Measurements from ENCODE around the gene APBB1.
"Not testable (repeated sequence)": the region's sequence is repeated elsewhere in the genome, so short reads cannot be mapped to it uniquely, and the experiment has no call there.

Gene APBB1

DNA sequence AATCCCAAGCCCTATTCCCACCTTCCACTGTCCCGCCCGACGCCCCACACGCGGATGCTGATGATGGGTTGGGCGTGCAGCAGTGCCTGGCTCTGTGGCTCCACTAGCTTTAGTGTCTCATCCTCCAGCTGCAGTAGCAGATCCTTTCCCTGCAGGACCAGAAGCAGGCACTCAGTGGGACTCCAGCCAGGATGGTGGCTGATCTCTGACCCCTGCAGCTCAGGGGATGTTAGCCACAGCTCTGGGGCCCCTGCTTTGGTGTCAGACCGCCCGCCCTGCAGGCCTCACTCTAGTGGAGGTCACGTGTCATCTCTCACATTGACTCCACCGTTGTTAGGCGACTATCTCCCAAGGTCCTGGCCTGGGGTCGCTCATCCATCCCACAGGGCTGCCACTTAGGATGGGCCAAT, 16.8 kb downstream of the APBB1 start:
- Histone ChIP-seq H3K4me1 (ENCODE audit: insufficient read depth, low read length) (peaks cover 5% of the 10 kb centered on the region; the same call in 1 of the 2 replicates), H3K9ac (ENCODE audit: low read depth, low read length) (no peak overlapping the region), H3K27ac (ENCODE audit: low read depth, low read length) (no peak overlapping the region), H3K27me3 (ENCODE audit: insufficient read depth, low read length) (no peaks in the 10 kb centered on the region), H3K36me3 (ENCODE audit: insufficient read depth, low read length) (no peaks in the 10 kb centered on the region), H3K4me3 (ENCODE audit: low read length) (no peak overlapping the region), H3K9me3 (ENCODE audit: insufficient read depth, low read depth, low read length) (no peaks in the 10 kb centered on the region)
- WGBS: 89% methylated on average over 12 of the region's 12 CpGs

DNA sequence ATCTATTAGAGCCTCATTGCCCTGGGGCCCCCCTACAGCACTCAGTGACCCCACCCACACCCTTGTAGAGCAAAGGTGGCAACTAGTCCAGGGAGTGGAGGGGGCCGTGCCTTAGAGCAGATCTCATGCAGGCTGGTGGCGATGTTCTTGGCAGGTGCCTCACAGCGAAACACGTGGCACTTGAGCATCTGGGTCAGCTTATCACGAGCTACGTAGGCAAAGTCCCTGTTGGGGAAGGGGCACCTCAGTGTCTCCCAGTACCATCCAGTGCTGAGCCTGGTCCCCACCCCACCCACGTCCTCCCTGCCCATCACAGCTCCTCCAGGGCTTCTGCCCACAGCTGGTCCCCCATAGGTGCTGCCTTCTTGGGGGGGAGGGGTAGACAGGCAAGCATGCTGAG, 17.4 kb downstream of the APBB1 start:
- H3K4me1 ChIP-seq (ENCODE audit: insufficient read depth, low read length): peaks cover 5% of the 10 kb centered on the region; the same call in 1 of the 2 replicates
- WGBS: 90% methylated on average over 7 of the region's 7 CpGs
- H3K9ac ChIP-seq (ENCODE audit: low read depth, low read length): no peak overlapping the region
- H3K27me3 ChIP-seq (ENCODE audit: insufficient read depth, low read length): no peaks in the 10 kb centered on the region
- H3K27ac ChIP-seq (ENCODE audit: low read depth, low read length): no peak overlapping the region
- H3K9me3 ChIP-seq (ENCODE audit: insufficient read depth, low read depth, low read length): no peaks in the 10 kb centered on the region
- no peaks in the 10 kb centered on the region for H3K36me3 ChIP-seq (ENCODE audit: insufficient read depth, low read length)
- H3K4me3 ChIP-seq (ENCODE audit: low read length): no peak overlapping the region

- H3K9me3 ChIP-seq (ENCODE audit: insufficient read depth, low read depth, low read length): no peaks in the 10 kb centered on the region
- WGBS: 94% methylated on average over 13 of the region's 15 CpGs
- no peak overlapping the region for H3K4me3 ChIP-seq (ENCODE audit: low read length)
- H3K9ac ChIP-seq (ENCODE audit: low read depth, low read length): no peak overlapping the region
- no peaks in the 10 kb centered on the region for H3K36me3 ChIP-seq (ENCODE audit: insufficient read depth, low read length)
- no peak overlapping the region for H3K27ac ChIP-seq (ENCODE audit: low read depth, low read length)
- peaks cover 5% of the 10 kb centered on the region; the same call in 1 of the 2 replicates for H3K4me1 ChIP-seq (ENCODE audit: insufficient read depth, low read length)
- H3K27me3 ChIP-seq (ENCODE audit: insufficient read depth, low read length): no peaks in the 10 kb centered on the region
Measured at GRCh38 chr11:6400431-6401345, 18.2 kb downstream of the APBB1 start.

- no peak overlapping the region for H3K9ac ChIP-seq (ENCODE audit: low read depth, low read length)
- no peaks in the 10 kb centered on the region for H3K4me1 ChIP-seq (ENCODE audit: insufficient read depth, low read length)
- no peaks in the 10 kb centered on the region for H3K27me3 ChIP-seq (ENCODE audit: insufficient read depth, low read length)
- no peaks in the 10 kb centered on the region for H3K9me3 ChIP-seq (ENCODE audit: insufficient read depth, low read depth, low read length)
- H3K27ac ChIP-seq (ENCODE audit: low read depth, low read length): no peak overlapping the region
- no peak overlapping the region for H3K4me3 ChIP-seq (ENCODE audit: low read length)
- H3K36me3 ChIP-seq (ENCODE audit: insufficient read depth, low read length): no peaks in the 10 kb centered on the region
- WGBS: 81% methylated on average over 3 of the region's 3 CpGs
Measured at GRCh38 chr11:6397636-6398035, 21.3 kb downstream of the APBB1 start.

DNA sequence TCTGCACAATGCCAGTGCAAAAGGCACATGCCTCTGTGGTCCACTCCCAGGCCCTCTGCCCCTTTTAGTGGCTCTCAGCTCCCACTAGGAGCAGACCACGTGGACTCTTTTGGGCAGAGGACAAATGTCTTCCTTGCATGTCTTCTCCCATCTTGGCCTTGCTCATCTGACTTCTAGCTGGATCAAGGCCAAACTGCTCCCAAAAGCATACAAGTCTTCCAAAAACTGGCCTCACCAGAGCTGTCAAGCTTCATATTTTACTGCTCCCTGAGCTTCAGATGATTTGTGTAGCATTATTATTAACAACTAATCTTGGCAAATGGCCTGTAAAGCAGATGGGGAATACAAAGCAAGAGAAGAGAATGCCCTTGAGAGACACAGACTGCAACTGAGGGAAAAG, 21.7 kb downstream of the APBB1 start:
- Histone ChIP-seq H3K4me1 (ENCODE audit: insufficient read depth, low read length) (no peaks in the 10 kb centered on the region), H3K36me3 (ENCODE audit: insufficient read depth, low read length) (no peaks in the 10 kb centered on the region), H3K9me3 (ENCODE audit: insufficient read depth, low read depth, low read length) (no peaks in the 10 kb centered on the region), H3K4me3 (ENCODE audit: low read length) (no peak overlapping the region), H3K9ac (ENCODE audit: low read depth, low read length) (no peak overlapping the region), H3K27me3 (ENCODE audit: insufficient read depth, low read length) (no peaks in the 10 kb centered on the region), H3K27ac (ENCODE audit: low read depth, low read length) (no peak overlapping the region)
- WGBS: 72% methylated on average over 1 of the region's 1 CpG

DNA sequence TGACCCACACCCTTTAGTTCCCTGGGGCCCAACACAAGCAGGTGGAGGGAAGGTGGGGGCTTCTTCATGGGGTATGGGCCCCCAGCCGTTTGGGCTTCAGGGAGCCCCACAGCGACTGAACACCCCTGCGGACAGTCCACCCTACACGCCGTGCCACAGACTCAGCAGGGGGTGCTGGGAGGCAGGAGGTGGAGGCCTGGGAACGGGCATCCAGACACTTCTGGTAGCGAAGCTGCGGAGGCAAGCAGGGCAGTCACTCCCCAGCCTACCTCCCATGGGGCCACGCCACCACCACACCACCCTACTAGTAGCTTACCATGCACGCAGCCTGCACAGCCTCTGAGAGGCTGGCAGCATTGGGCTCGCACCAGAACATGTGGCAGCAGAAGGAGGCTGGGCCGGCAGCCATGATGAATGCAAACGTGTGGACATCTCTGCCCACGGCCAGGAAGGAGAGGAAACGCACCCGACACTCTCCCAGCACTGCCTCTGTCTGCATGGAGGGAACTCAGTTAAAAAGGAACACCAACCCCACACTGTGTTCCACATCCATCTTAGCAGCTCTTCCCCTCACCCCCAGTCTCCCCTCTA, 23.3 kb downstream of the APBB1 start:
- no peaks in the 10 kb centered on the region for H3K4me1 ChIP-seq (ENCODE audit: insufficient read depth, low read length)
- no peaks in the 10 kb centered on the region for H3K36me3 ChIP-seq (ENCODE audit: insufficient read depth, low read length)
- H3K4me3 ChIP-seq (ENCODE audit: low read length): no peak overlapping the region
- 92% methylated on average over 16 of the region's 16 CpGs for WGBS
- H3K9ac ChIP-seq (ENCODE audit: low read depth, low read length): no peak overlapping the region
- peaks cover 7% of the 10 kb centered on the region; the same call in 1 of the 2 replicates for H3K27me3 ChIP-seq (ENCODE audit: insufficient read depth, low read length)
- H3K9me3 ChIP-seq (ENCODE audit: insufficient read depth, low read depth, low read length): no peaks in the 10 kb centered on the region
- H3K27ac ChIP-seq (ENCODE audit: low read depth, low read length): no peak overlapping the region

DNA sequence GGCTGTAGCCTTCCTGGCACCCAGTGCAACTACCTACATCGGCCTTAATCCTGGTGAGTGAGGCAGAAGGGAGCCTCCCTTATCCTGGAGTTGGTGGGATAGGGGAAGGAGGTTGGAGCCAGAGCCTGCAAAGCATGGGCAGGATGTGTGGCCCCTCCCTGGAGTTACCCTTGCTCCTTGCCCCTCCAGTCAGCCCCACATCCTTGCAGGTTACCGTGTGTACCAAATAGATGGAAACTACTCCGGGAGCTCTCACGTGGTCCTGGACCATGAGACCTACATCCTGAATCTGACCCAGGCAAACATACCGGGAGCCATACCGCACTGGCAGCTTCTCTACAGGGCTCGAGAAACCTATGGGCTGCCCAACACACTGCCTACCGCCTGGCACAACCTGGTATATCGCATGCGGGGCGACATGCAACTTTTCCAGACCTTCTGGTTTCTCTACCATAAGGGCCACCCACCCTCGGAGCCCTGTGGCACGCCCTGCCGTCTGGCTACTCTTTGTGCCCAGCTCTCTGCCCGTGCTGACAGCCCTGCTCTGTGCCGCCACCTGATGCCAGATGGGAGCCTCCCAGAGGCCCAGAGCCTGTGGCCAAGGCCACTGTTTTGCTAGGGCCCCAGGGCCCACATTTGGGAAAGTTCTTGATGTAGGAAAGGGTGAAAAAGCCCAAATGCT, 24.8 kb downstream of the APBB1 start:
- no peak overlapping the region for H3K9ac ChIP-seq (ENCODE audit: low read depth, low read length)
- peaks cover 7% of the 10 kb centered on the region; the same call in 1 of the 2 replicates for H3K27me3 ChIP-seq (ENCODE audit: insufficient read depth, low read length)
- no peaks in the 10 kb centered on the region for H3K4me1 ChIP-seq (ENCODE audit: insufficient read depth, low read length)
- no peak overlapping the region for H3K27ac ChIP-seq (ENCODE audit: low read depth, low read length)
- H3K36me3 ChIP-seq (ENCODE audit: insufficient read depth, low read length): no peaks in the 10 kb centered on the region
- no peak overlapping the region for H3K4me3 ChIP-seq (ENCODE audit: low read length)
- no peaks in the 10 kb centered on the region for H3K9me3 ChIP-seq (ENCODE audit: insufficient read depth, low read depth, low read length)
- WGBS: 94% methylated on average over 16 of the region's 16 CpGs

DNA sequence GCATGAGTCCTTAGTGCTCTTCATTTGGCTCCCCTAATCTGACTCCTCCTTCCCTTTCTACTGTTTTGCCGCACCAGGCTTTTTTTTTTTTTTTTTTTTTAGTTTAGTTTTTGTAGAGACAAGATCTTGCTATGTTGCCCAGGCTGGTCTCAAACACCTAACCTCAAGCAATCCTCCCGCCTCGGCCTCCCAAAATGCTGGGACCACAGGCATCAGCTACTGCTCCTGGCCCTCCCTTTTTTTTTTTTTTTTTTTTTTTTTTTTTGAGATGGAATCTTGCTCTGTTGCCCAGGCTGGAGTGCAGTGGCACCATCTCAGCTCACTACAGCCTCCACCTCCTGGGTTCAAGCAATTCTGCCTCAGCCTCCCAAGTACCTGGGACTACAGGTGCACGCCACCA, 26.6 kb downstream of the APBB1 start:
- not testable (repeated sequence) for H3K9ac ChIP-seq (ENCODE audit: low read depth, low read length); H3K36me3 ChIP-seq (ENCODE audit: insufficient read depth, low read length); H3K27me3 ChIP-seq (ENCODE audit: insufficient read depth, low read length); H3K9me3 ChIP-seq (ENCODE audit: insufficient read depth, low read depth, low read length); H3K4me1 ChIP-seq (ENCODE audit: insufficient read depth, low read length); H3K27ac ChIP-seq (ENCODE audit: low read depth, low read length); H3K4me3 ChIP-seq (ENCODE audit: low read length)
- whole genome bisulfite sequencing: 86% methylated on average over 2 of the region's 4 CpGs

GRCh38 chr11:6391537-6392134, 27.3 kb downstream of the APBB1 start:
- H3K27me3 ChIP-seq (ENCODE audit: insufficient read depth, low read length): peaks cover 7% of the 10 kb centered on the region; the same call in 1 of the 2 replicates
- H3K4me3 ChIP-seq (ENCODE audit: low read length): no peak overlapping the region
- peaks cover 7% of the 10 kb centered on the region; the same call in 1 of the 2 replicates for H3K4me1 ChIP-seq (ENCODE audit: insufficient read depth, low read length)
- no peaks in the 10 kb centered on the region for H3K9me3 ChIP-seq (ENCODE audit: insufficient read depth, low read depth, low read length)
- H3K27ac ChIP-seq (ENCODE audit: low read depth, low read length): no peak overlapping the region
- 95% methylated on average over 18 of the region's 18 CpGs for WGBS
- H3K9ac ChIP-seq (ENCODE audit: low read depth, low read length): no peak overlapping the region
- H3K36me3 ChIP-seq (ENCODE audit: insufficient read depth, low read length): no peaks in the 10 kb centered on the region

DNA sequence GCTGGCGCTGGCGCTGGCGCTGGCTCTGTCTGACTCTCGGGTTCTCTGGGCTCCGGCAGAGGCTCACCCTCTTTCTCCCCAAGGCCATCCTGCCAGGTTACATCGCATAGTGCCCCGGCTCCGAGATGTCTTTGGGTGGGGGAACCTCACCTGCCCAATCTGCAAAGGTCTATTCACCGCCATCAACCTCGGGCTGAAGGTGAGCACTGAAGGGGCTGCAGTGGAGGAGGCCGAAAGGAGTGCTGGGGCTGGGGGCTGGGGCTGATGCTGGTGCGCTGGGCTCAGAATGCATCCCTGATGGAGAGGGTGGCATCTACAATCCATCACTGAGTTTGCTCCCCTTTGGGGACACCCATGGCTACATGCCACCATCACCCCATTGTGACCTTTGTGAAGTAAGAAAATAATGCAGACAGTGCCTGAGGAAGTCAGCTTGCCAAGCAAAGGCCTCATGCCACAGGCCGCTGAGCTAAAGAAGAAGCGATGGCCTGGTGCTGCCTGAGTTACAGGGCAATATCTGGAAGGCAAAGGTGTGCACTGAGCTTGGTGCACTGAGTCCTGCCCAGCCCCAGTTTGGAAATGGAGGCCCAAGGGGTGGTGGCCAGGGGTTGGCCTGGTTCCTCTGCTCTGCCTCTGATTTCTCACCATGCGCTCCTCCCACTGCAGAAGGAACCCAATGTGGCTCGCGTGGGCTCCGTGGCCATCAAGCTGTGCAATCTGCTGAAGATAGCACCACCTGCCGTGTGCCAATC, 28.0 kb downstream of the APBB1 start:
- WGBS: 51% methylated on average over 19 of the region's 19 CpGs
- peaks cover 9% of the 10 kb centered on the region; the same call in 1 of the 2 replicates for H3K4me1 ChIP-seq (ENCODE audit: insufficient read depth, low read length)
- peaks cover 7% of the 10 kb centered on the region; the same call in 1 of the 2 replicates for H3K27me3 ChIP-seq (ENCODE audit: insufficient read depth, low read length)
- no peak overlapping the region for H3K9ac ChIP-seq (ENCODE audit: low read depth, low read length)
- H3K36me3 ChIP-seq (ENCODE audit: insufficient read depth, low read length): no peaks in the 10 kb centered on the region
- no peak overlapping the region for H3K27ac ChIP-seq (ENCODE audit: low read depth, low read length)
- H3K4me3 ChIP-seq (ENCODE audit: low read length): peak overlapping the region; percentile 64
- H3K9me3 ChIP-seq (ENCODE audit: insufficient read depth, low read depth, low read length): no peaks in the 10 kb centered on the region
